PC-3 (cell line): ENCODE results near the gene EXOC4.

Experiments used
- EZH2 ChIP-seq: fragments of 300-600 bp; sonication (generic); IDR thresholded peaks from one replicate; pipeline ENCODE4 v1.6.1; 2017; ENCODE audit warnings: antibody characterized with exemption, mild to moderate bottlenecking, low read length; ENCODE audit not compliant: unreplicated experiment
- EZH2phosphoT487 ChIP-seq: fragments of 300-600 bp; sonication (generic); IDR thresholded peaks from 2 replicates; pipeline ENCODE4 v1.6.1; 2018; ENCODE audit warnings: mild to moderate bottlenecking, antibody characterized with exemption, low read length, borderline replicate concordance
- TF ChIP-seq, protein P1 (sequence below): fragments of 300-600 bp; sonication (generic); conservative IDR thresholded peaks from 2 replicates; pipeline ENCODE4 v1.5.1; 2017; ENCODE audit warnings: antibody characterized with exemption, low read depth, mild to moderate bottlenecking, low read length

GRCh38 chr7:133360201-133360600, 107.3 kb downstream of the EXOC4 start:
- TF ChIP-seq, protein P1, sequence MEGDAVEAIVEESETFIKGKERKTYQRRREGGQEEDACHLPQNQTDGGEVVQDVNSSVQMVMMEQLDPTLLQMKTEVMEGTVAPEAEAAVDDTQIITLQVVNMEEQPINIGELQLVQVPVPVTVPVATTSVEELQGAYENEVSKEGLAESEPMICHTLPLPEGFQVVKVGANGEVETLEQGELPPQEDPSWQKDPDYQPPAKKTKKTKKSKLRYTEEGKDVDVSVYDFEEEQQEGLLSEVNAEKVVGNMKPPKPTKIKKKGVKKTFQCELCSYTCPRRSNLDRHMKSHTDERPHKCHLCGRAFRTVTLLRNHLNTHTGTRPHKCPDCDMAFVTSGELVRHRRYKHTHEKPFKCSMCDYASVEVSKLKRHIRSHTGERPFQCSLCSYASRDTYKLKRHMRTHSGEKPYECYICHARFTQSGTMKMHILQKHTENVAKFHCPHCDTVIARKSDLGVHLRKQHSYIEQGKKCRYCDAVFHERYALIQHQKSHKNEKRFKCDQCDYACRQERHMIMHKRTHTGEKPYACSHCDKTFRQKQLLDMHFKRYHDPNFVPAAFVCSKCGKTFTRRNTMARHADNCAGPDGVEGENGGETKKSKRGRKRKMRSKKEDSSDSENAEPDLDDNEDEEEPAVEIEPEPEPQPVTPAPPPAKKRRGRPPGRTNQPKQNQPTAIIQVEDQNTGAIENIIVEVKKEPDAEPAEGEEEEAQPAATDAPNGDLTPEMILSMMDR, result no peak
- no peak for TF ChIP-seq EZH2
- no peak for TF ChIP-seq EZH2phosphoT487
